PC-3 (cell line): ENCODE data around the gene TPM1.

Experiments
- CTCF ChIP-seq: fragments of 300-600 bp; sonication (generic); conservative IDR thresholded peaks from 2 replicates; pipeline ENCODE4 v1.5.1; 2017; ENCODE audit warnings: antibody characterized with exemption, low read depth, mild to moderate bottlenecking, low read length
- EZH2 ChIP-seq: fragments of 300-600 bp; sonication (generic); IDR thresholded peaks from one replicate; pipeline ENCODE4 v1.6.1; 2017; ENCODE audit warnings: antibody characterized with exemption, mild to moderate bottlenecking, low read length; ENCODE audit not compliant: unreplicated experiment
- EZH2phosphoT487 ChIP-seq: fragments of 300-600 bp; sonication (generic); IDR thresholded peaks from 2 replicates; pipeline ENCODE4 v1.6.1; 2018; ENCODE audit warnings: mild to moderate bottlenecking, antibody characterized with exemption, low read length, borderline replicate concordance

GRCh38 chr15:63104727-63105126 is 62.2 kb downstream of the TPM1 start:
- TF ChIP-seq CTCF: no peak
- no peak for TF ChIP-seq EZH2phosphoT487
- no peak for TF ChIP-seq EZH2
